IMR-90 (cell line): ENCODE data around the gene RGSL1. TPM values are rescaled to one million over a fixed set of nuclear protein-coding genes. Genes with fewer than 3 reads are reported as not detected.

Experiments used
- ATAC-seq: fragments of 200-7000 bp; cut with Tn5 transposase; 2 replicates; pipeline ENCODE4 v1.9.1; 2020; ENCODE audit warnings: low read depth, mild to moderate bottlenecking, moderate library complexity
- Bru-seq: library from RNA; stranded (reverse); fragments of 400-500 nt; gene quantifications from one replicate; lab custom pipeline; 2021; lab: Mats Ljungman, UMichigan
- BruChase-seq, 2 experiments: library from RNA; stranded (reverse); fragments of 400-500 nt; gene quantifications; one replicate each; lab custom pipeline; 2021; lab: Mats Ljungman, UMichigan
- BruUV-seq: library from RNA; stranded (reverse); fragments of 400-500 nt; replicated peaks from 2 replicates; lab custom pipeline; 2021; lab: Mats Ljungman, UMichigan
- CTCF ChIA-PET: fragments of 300-600 bp; formaldehyde crosslinking; extraction: SDS; loops from one replicate; lab custom pipeline; 2021; ENCODE audit warnings: antibody characterized with exemption; lab: Yijun Ruan, JAX
- POLR2A ChIA-PET: fragments of 300-600 bp; sonication (Branson Sonifier 250); formaldehyde crosslinking; loops from one replicate; lab custom pipeline; 2022; ENCODE audit warnings: antibody characterized with exemption; ENCODE audit not compliant: unreplicated experiment; lab: Charles Lee
- DNase-seq: peaks from one replicate; pipeline ENCODE4 v3.0.0; 2013
- H2AFZ ChIP-seq: replicated peaks from 2 replicates; pipeline ENCODE3; 2013; ENCODE audit warnings: low read length, mild to moderate bottlenecking; ENCODE audit not compliant: poor library complexity
- H2AK5ac ChIP-seq: 2 replicates; pipeline ENCODE4 v1.6.1; 2013; ENCODE audit warnings: low read depth, low read length, inconsistent platforms
- H2AK9ac ChIP-seq: replicated peaks from 2 replicates; pipeline ENCODE3; 2013; ENCODE audit warnings: mild to moderate bottlenecking, low read depth, low read length, moderate library complexity; ENCODE audit not compliant: poor library complexity
- H2BK120ac ChIP-seq: 2 replicates; pipeline ENCODE4 v1.6.1; 2013; ENCODE audit warnings: low read depth, low read length, inconsistent platforms
- H2BK15ac ChIP-seq: 3 replicates; pipeline ENCODE4 v1.6.1; 2013; ENCODE audit warnings: low read depth, low read length, inconsistent platforms
- H2BK20ac ChIP-seq: 2 replicates; pipeline ENCODE4 v1.6.1; 2013; ENCODE audit warnings: low read depth, mild to moderate bottlenecking, inconsistent platforms, low read length, moderate library complexity
- H2BK5ac ChIP-seq: 2 replicates; pipeline ENCODE4 v1.6.1; 2013; ENCODE audit warnings: mild to moderate bottlenecking, low read depth, low read length, inconsistent platforms; ENCODE audit not compliant: poor library complexity, severe bottlenecking
- H3K14ac ChIP-seq: replicated peaks from 2 replicates; pipeline ENCODE4 v1.6.1; 2013; ENCODE audit warnings: low read depth, low read length, inconsistent platforms
- H3K18ac ChIP-seq: 2 replicates; pipeline ENCODE4 v1.6.1; 2013; ENCODE audit warnings: low read depth, low read length, control low read depth
- H3K23ac ChIP-seq: 2 replicates; pipeline ENCODE4 v1.6.1; 2013; ENCODE audit warnings: low read depth, low read length, inconsistent platforms
- H3K27ac ChIP-seq: 2 replicates; pipeline ENCODE4 v1.5.1; 2013; ENCODE audit warnings: mild to moderate bottlenecking, control low read depth, low read length; ENCODE audit not compliant: insufficient read depth
- H3K27me3 ChIP-seq: 2 replicates; pipeline ENCODE4 v1.6.1; 2013; ENCODE audit warnings: low read length; ENCODE audit not compliant: control insufficient read depth, insufficient read depth
- H3K36me3 ChIP-seq: 2 replicates; pipeline ENCODE4 v1.6.1; 2013; ENCODE audit warnings: low read length, mixed read lengths; ENCODE audit not compliant: control insufficient read depth, insufficient read depth
- H3K4ac ChIP-seq: 2 replicates; pipeline ENCODE4 v1.6.1; 2013; ENCODE audit warnings: low read depth, low read length, inconsistent platforms
- H3K4me1 ChIP-seq: 2 replicates; pipeline ENCODE4 v1.6.1; 2013; ENCODE audit warnings: low read length, mixed read lengths; ENCODE audit not compliant: control insufficient read depth, insufficient read depth
- H3K4me2 ChIP-seq: 2 replicates; pipeline ENCODE4 v1.6.1; 2013; ENCODE audit warnings: low read depth, mild to moderate bottlenecking, control low read depth, low read length, moderate library complexity
- H3K4me3 ChIP-seq: 2 replicates; pipeline ENCODE4 v1.5.1; 2013; ENCODE audit warnings: low read depth, mild to moderate bottlenecking, control low read depth, low read length, moderate library complexity; ENCODE audit not compliant: insufficient read depth
- H3K56ac ChIP-seq: 2 replicates; pipeline ENCODE4 v1.6.1; 2013; ENCODE audit warnings: low read length, inconsistent platforms; ENCODE audit not compliant: insufficient read depth; ENCODE audit errors: extremely low read depth
- H3K79me1 ChIP-seq, 2 experiments: 2 replicates each; pipeline ENCODE4 v1.6.1; 2013; ENCODE audit warnings: low read length in 2 of 2, inconsistent platforms in 1 of 2, low read depth in 1 of 2
- H3K9ac ChIP-seq: 2 replicates; pipeline ENCODE4 v1.6.1; 2013; ENCODE audit warnings: low read depth, low read length, control low read depth
- H3K9me1 ChIP-seq: 2 replicates; pipeline ENCODE4 v1.6.1; 2013; ENCODE audit warnings: low read length, inconsistent platforms; ENCODE audit not compliant: insufficient read depth
- H3K9me3 ChIP-seq: 2 replicates; pipeline ENCODE4 v1.6.1; 2013; ENCODE audit warnings: low read length; ENCODE audit not compliant: control insufficient read depth, insufficient read depth
- H4K20me1 ChIP-seq: 2 replicates; pipeline ENCODE4 v1.6.1; 2013; ENCODE audit warnings: low read length, inconsistent platforms; ENCODE audit not compliant: insufficient read depth
- H4K5ac ChIP-seq: 2 replicates; pipeline ENCODE4 v1.6.1; 2013; ENCODE audit warnings: mild to moderate bottlenecking, low read depth, low read length, control low read depth
- H4K8ac ChIP-seq, 2 experiments: 2 replicates each; pipeline ENCODE4 v1.6.1; 2013; ENCODE audit warnings: low read depth in 2 of 2, low read length in 2 of 2, control low read depth in 1 of 2, inconsistent platforms in 1 of 2
- H4K91ac ChIP-seq: 2 replicates; pipeline ENCODE4 v1.6.1; 2013; ENCODE audit warnings: low read depth, low read length, inconsistent platforms; ENCODE audit not compliant: insufficient read depth
- BHLHE40 ChIP-seq: fragments of 150-350 bp; IDR thresholded peaks from 2 replicates; pipeline ENCODE4 v1.6.1; 2016; ENCODE audit warnings: mild to moderate bottlenecking, low read depth, low read length
- CEBPB ChIP-seq: IDR thresholded peaks from 2 replicates; pipeline ENCODE4 v1.6.1; 2012; ENCODE audit warnings: low read depth, low read length, improper control_type of control experiment
- CHD1 ChIP-seq: IDR thresholded peaks from 2 replicates; pipeline ENCODE4 v1.6.1; 2012; ENCODE audit warnings: low read depth, low read length, improper control_type of control experiment
- FOS ChIP-seq: fragments of 150-350 bp; IDR thresholded peaks from 2 replicates; pipeline ENCODE4 v1.6.1; 2016; ENCODE audit warnings: low read depth, low read length
- MAFK ChIP-seq: IDR thresholded peaks from 2 replicates; pipeline ENCODE4 v1.6.1; 2012; ENCODE audit warnings: low read depth, low read length, improper control_type of control experiment
- MAZ ChIP-seq: IDR thresholded peaks from 2 replicates; pipeline ENCODE4 v1.6.1; 2012; ENCODE audit warnings: low read depth, mild to moderate bottlenecking, low read length, improper control_type of control experiment, moderate library complexity, borderline replicate concordance
- MXI1 ChIP-seq: IDR thresholded peaks from 2 replicates; pipeline ENCODE4 v1.6.1; 2012; ENCODE audit warnings: low read depth, mild to moderate bottlenecking, low read length, moderate library complexity, borderline replicate concordance
- NFE2L2 ChIP-seq: fragments of 150-350 bp; IDR thresholded peaks from 2 replicates; pipeline ENCODE4 v1.6.1; 2016; ENCODE audit warnings: low read depth, mild to moderate bottlenecking, low read length
- POLR2A ChIP-seq: IDR thresholded peaks from 2 replicates; pipeline ENCODE4 v1.6.1; 2012; ENCODE audit warnings: mild to moderate bottlenecking, low read depth, low read length
- RAD21 ChIP-seq: IDR thresholded peaks from 2 replicates; pipeline ENCODE4 v1.6.1; 2012; ENCODE audit warnings: low read length, improper control_type of control experiment
- RCOR1 ChIP-seq: IDR thresholded peaks from 2 replicates; pipeline ENCODE4 v1.6.1; 2012; ENCODE audit warnings: mild to moderate bottlenecking, low read length, improper control_type of control experiment; ENCODE audit not compliant: insufficient replicate concordance
- SMC3 ChIP-seq: fragments of 150-350 bp; IDR thresholded peaks from 2 replicates; pipeline ENCODE4 v1.6.1; 2016; ENCODE audit warnings: low read depth, mild to moderate bottlenecking, antibody characterized with exemption, low read length, moderate library complexity
- dilution Hi-C: fragments of 300-500 bp; cut with HindIII; formaldehyde crosslinking; loops from one replicate; pipeline ENCODE4 v1.14.3; 2018; ENCODE audit warnings: low sequenced_read_pairs; ENCODE audit not compliant: unreplicated experiment
- in situ Hi-C: fragments of 300-500 bp; cut with MboI; formaldehyde crosslinking; loops from 3 replicates; pipeline ENCODE4 v1.14.3; 2019; ENCODE audit warnings: low sequenced_read_pairs, inconsistent platforms, mixed read lengths
- intact Hi-C: fragments of 100-400 bp; cut with micrococcal nuclease; formaldehyde crosslinking; loops from 2 replicates; pipeline ENCODE4 v1.10.0; 2022
- long read RNA-seq: library from polyadenylated mRNA; unstranded; transcript quantifications from one replicate; pipeline ENCODE4 v2.0.0, GENCODE V29; 2021; ENCODE audit not compliant: unreplicated experiment
- polyA plus RNA-seq, 3 experiments: library from polyadenylated mRNA; depleted of rRNA; stranded (reverse); fragments of >200 nt; gene quantifications; 2 replicates each; pipeline ENCODE4 v1.2.3, GENCODE V29; 2012; ENCODE audit warnings: low replicate concordance in 1 of 3
- total RNA-seq: library from RNA; depleted of rRNA; stranded (reverse); fragments of >200 nt; gene quantifications from 2 replicates; pipeline ENCODE4 v1.2.3, GENCODE V29; 2012; rRNA removed
- TF ChIP-seq, protein P1 (sequence below): fragments of 150-350 bp; IDR thresholded peaks from 2 replicates; pipeline ENCODE4 v1.6.1; 2016; ENCODE audit warnings: low read depth, mild to moderate bottlenecking, low read length, moderate library complexity, borderline replicate concordance
- TF ChIP-seq, protein P2 (sequence below): conservative IDR thresholded peaks from 2 replicates; pipeline ENCODE4 v1.5.1; 2012; ENCODE audit warnings: mild to moderate bottlenecking, low read depth, low read length, improper control_type of control experiment

RGSL1 gene
- total RNA-seq (not detected in 2 replicates), polyA plus RNA-seq (2012; rRNA removed) (not detected in 2 replicates), Bru-seq, nascent RNA (percentile 4 among the genes with signal in this experiment), BruChase-seq, experiment 1, labeled RNA remaining after a 6-hour chase (percentile 5 among the genes with signal in this experiment), BruChase-seq, experiment 2, labeled RNA remaining after a 2-hour chase (percentile 3 among the genes with signal in this experiment)
- polyA plus RNA-seq (2012; cell fraction: cytosol; rRNA removed): not detected in 2 replicates
- not detected in 2 replicates for polyA plus RNA-seq (2012; cell fraction: nucleus; rRNA removed; ENCODE audit: low replicate concordance)
- long read RNA-seq: 0 reads

DNA sequence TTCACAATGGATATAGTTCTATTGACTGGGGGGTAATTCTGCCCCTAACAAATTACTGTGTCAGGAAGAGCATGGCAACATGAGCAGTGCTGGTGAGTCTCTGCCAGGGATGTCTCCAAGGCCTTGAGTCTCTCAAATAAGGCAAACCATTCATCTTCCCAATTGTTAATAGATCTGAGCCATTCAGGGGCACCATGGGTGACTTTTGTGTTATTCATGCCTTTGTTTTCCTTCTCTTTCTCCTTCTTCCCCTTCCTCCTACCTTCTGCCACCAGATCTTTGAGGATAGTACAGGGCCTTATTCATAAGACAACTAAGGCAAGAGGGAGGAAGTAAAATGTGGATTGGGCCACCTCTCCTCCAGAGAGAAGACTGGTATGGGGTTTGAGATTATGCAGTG is at the start of gene RGSL1:
TSS of gene RGSL1 (plus strand) at position 60 of the 400 bp plus-strand sequence. CDS start at position 80, 20 bp downstream.
- no peak within 1 kb of the TSS for H3K4ac ChIP-seq
- no peaks in the 10 kb centered on the region for H4K20me1 ChIP-seq
- ChIA-PET CTCF (no interaction called here), POLR2A (no interaction called here)
- no peak within 1 kb of the TSS for H2BK120ac ChIP-seq
- no peaks in the 10 kb centered on the region for H3K9me3 ChIP-seq
- no peak within 1 kb of the TSS for H2BK15ac ChIP-seq
- in situ Hi-C loops (no loop called here), dilution Hi-C loops (no loop called here), intact Hi-C loops (no loop called here)
- H3K27ac ChIP-seq: no peak within 1 kb of the TSS
- no peak within 1 kb of the TSS for H3K18ac ChIP-seq
- TF ChIP-seq CHD1: no peak
- TF ChIP-seq, protein P1, sequence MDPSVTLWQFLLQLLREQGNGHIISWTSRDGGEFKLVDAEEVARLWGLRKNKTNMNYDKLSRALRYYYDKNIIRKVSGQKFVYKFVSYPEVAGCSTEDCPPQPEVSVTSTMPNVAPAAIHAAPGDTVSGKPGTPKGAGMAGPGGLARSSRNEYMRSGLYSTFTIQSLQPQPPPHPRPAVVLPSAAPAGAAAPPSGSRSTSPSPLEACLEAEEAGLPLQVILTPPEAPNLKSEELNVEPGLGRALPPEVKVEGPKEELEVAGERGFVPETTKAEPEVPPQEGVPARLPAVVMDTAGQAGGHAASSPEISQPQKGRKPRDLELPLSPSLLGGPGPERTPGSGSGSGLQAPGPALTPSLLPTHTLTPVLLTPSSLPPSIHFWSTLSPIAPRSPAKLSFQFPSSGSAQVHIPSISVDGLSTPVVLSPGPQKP: no peak
- TF ChIP-seq MAFK: no peak
- TF ChIP-seq SMC3: no peak
- no peak for TF ChIP-seq FOS
- TF ChIP-seq MAZ: no peak
- TF ChIP-seq NFE2L2: no peak
- TF ChIP-seq RCOR1: no peak
- TF ChIP-seq CEBPB: no peak
- no peak for TF ChIP-seq RAD21
- TF ChIP-seq, protein P2, sequence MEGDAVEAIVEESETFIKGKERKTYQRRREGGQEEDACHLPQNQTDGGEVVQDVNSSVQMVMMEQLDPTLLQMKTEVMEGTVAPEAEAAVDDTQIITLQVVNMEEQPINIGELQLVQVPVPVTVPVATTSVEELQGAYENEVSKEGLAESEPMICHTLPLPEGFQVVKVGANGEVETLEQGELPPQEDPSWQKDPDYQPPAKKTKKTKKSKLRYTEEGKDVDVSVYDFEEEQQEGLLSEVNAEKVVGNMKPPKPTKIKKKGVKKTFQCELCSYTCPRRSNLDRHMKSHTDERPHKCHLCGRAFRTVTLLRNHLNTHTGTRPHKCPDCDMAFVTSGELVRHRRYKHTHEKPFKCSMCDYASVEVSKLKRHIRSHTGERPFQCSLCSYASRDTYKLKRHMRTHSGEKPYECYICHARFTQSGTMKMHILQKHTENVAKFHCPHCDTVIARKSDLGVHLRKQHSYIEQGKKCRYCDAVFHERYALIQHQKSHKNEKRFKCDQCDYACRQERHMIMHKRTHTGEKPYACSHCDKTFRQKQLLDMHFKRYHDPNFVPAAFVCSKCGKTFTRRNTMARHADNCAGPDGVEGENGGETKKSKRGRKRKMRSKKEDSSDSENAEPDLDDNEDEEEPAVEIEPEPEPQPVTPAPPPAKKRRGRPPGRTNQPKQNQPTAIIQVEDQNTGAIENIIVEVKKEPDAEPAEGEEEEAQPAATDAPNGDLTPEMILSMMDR: no peak
- TF ChIP-seq BHLHE40: no peak
- no peak for TF ChIP-seq MXI1
- no peak for TF ChIP-seq POLR2A
- no peak within 1 kb of the TSS for H3K4me2 ChIP-seq
- H3K79me1 ChIP-seq: no peaks in the 10 kb centered on the region
- ATAC-seq: no peak
- H3K4me3 ChIP-seq: no peak within 1 kb of the TSS
- no peak within 1 kb of the TSS for H3K56ac ChIP-seq
- no peak within 1 kb of the TSS for H3K9ac ChIP-seq
- no peak within 1 kb of the TSS for H2AK9ac ChIP-seq
- no peak for DNase-seq
- no peaks in the 10 kb centered on the region for H3K27me3 ChIP-seq
- H4K5ac ChIP-seq: no peak within 1 kb of the TSS
- BruUV-seq: no TSS peak
- H4K8ac ChIP-seq: no peak within 1 kb of the TSS
- no peak within 1 kb of the TSS for H4K91ac ChIP-seq
- no peaks in the 10 kb centered on the region for H3K4me1 ChIP-seq
- no peak within 1 kb of the TSS for H2BK5ac ChIP-seq
- no peak within 1 kb of the TSS for H2AFZ ChIP-seq
- H3K23ac ChIP-seq: no peak within 1 kb of the TSS
- H3K36me3 ChIP-seq: no peaks in the 10 kb centered on the region
- H2AK5ac ChIP-seq: no peak within 1 kb of the TSS
- no peak within 1 kb of the TSS for H3K14ac ChIP-seq
- no peaks in the 10 kb centered on the region for H3K9me1 ChIP-seq
- H2BK20ac ChIP-seq: no peak within 1 kb of the TSS
